Activated CD4-positive, alpha-beta T cell treated with anti-CD3 and anti-CD28 coated beads, Interleukin-2, amount 50 U/mL, for 1 hour (primary cell): Measurements from ENCODE around the gene ADAM17.
"Not testable (repeated sequence)": the region's sequence is repeated elsewhere in the genome, so short reads cannot be mapped to it uniquely, and the experiment has no call there.

ENCODE experiments used
- DNase-seq: peaks from one replicate; pipeline ENCODE4 v3.0.0-alpha.2; 2020

ADAM17 gene

GRCh38 chr2:9555297-9556120 lies at the start of gene ADAM17:
Gene ADAM17, minus strand, starts transcription at chr2:9555830. Its CDS starts 225 bp downstream, at chr2:9555605.
- peak; percentile 74 for DNase-seq

- DNase-seq = no peak
Observed at GRCh38 chr2:9602412-9602811, 46.8 kb upstream of the ADAM17 start.

DNA sequence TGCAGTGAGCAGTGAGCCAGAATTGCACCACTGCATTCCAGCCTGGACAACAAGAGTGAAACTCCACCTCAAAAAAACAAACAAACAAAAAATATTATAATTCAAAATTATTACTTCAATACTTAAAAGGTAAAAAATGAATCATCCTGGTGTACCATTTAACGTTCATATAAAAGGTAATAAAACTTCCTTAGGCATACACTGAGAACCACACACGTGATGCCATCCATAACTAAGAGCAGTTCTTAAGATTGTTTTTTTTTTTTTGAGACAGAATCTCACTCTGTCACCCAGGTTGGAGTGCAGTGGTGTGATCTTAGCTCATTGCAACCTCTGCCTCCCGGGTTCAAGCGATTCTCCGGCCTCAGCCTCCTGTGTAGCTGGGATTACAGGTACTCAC lies 45.8 kb upstream of the ADAM17 start:
- no peak for DNase-seq

DNA sequence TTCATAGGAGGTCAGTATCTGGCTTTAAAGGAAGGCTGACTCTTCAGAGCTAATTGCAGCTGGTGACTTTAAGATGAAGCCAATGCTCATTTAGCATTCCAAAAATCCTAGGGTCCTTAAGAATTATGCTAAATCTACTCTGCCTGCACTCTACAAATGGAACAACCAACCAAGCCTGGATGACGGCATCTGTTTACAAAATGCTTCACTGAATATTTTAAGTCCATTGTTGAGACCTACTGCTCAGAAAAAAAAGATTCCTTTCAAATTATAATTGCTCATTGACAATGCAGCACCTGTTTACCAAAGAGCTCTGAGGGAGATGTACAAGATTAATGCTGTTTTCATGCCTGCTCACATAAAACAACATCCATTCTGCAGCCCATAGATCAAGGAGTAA lies 43.8 kb upstream of the ADAM17 start:
- no peak for DNase-seq

- DNase-seq = no peak
Observed at GRCh38 chr2:9596621-9597311, 41.1 kb upstream of the ADAM17 start.

DNA sequence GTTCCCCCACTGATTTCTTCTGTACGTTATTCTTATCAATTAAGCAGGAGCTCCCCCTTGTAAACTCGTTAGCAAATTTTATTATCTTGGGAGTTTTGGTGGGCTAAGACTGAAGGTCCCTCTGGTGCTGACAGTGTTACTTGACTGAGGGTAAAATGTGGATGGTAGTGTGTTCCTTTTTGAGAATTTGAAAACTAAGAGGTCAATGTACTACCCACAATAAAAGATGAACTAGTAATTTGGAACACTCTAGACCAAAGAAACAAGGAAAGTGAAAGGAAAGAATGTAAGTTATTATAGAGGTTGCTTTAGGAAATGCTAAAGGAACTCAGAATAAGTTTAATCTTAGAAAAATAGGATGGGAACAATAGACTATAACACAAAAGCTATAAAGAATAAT lies 40.1 kb upstream of the ADAM17 start:
- no peak for DNase-seq

GRCh38 chr2:9595256-9595655 lies 39.6 kb upstream of the ADAM17 start:
- DNase-seq = not testable (repeated sequence)

GRCh38 chr2:9594366-9595054 lies 38.9 kb upstream of the ADAM17 start:
- DNase-seq = no peak

DNA sequence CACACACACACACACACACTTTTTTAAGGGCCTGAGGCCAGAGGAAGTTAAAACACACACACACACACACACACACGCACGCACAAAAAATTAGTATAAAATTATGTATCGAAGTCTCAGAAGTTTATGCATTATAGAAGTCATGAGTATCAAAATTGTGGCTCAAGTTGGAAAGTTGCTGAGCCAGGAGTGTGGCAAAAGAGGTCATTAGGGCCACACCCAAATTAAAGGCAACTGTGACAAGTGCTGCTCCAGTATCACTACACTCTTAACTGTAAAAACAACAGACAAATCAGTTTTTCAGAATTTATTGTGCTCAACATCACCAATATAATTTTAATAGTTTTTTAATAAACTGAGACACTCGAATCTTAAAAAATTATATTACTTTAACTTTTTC lies 38.3 kb upstream of the ADAM17 start:
- DNase-seq = no peak

DNA sequence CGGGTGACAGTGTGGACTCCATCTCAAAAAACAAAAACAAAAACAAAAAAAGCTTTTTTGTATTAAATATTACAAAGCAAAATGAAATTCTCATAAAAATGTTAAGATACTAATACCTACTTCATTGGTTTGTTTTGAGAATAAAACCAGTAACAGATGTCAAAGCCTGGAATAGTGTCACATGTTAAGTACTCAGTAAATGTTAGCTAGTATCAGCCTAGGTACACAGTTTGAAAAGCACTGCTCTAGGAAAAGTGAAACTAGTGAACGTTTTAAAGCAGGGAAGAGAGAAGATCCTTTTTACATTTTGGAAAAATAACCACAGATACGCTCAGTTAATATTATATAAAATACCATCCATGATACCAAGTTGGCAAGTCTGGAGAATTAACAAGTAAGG lies 37.1 kb upstream of the ADAM17 start:
- DNase-seq = no peak

GRCh38 chr2:9590641-9591040 lies 35.0 kb upstream of the ADAM17 start:
- DNase-seq = no peak

- DNase-seq = no peak
Observed at GRCh38 chr2:9586465-9586864, 30.8 kb upstream of the ADAM17 start.

- DNase-seq = no peak
Observed at GRCh38 chr2:9585486-9585885, 29.9 kb upstream of the ADAM17 start.

GRCh38 chr2:9584902-9585301 lies 29.3 kb upstream of the ADAM17 start:
- not testable (repeated sequence) for DNase-seq

GRCh38 chr2:9582624-9583023 lies 27.0 kb upstream of the ADAM17 start:
- DNase-seq = no peak

- no peak for DNase-seq
Observed at GRCh38 chr2:9578467-9579235, 23.0 kb upstream of the ADAM17 start.

DNA sequence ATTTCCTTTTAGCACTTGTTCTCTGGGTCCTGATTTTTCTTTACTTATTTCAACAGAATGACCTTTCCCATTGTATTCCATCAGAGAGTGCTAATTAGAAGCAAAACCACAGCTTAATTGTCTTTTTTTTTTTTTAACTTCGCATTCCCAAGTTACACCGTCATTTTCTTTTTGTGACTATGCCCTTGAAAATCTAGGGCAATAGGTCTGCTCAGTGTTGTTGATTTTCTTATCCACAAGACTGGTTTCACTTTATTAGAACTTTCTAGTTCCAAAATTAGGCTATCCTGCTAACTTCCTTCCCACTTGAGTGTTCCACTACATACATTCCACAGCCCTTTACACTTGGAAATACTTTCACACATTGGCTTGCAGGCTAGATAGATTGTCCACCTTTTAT lies 18.7 kb upstream of the ADAM17 start:
- DNase-seq = no peak

DNA sequence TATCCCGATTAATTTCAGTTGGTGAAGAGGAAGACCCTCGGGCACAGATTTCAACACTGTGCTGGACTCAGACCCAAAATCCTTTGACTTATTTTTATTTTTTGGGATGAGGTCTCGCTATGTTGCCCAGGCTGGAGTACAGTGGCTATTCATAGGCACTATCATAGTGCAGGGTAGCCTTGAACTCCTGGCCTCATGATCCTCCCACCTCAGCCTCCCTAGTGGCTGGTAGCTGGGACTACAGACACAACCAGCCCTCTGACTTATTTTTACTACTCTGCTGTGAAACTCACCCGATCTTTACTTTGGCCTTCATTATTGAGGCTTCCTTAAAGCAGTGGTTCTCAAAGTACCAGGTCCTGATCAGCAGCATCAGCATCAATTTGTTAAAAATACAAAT lies 18.2 kb upstream of the ADAM17 start:
- no peak for DNase-seq

DNA sequence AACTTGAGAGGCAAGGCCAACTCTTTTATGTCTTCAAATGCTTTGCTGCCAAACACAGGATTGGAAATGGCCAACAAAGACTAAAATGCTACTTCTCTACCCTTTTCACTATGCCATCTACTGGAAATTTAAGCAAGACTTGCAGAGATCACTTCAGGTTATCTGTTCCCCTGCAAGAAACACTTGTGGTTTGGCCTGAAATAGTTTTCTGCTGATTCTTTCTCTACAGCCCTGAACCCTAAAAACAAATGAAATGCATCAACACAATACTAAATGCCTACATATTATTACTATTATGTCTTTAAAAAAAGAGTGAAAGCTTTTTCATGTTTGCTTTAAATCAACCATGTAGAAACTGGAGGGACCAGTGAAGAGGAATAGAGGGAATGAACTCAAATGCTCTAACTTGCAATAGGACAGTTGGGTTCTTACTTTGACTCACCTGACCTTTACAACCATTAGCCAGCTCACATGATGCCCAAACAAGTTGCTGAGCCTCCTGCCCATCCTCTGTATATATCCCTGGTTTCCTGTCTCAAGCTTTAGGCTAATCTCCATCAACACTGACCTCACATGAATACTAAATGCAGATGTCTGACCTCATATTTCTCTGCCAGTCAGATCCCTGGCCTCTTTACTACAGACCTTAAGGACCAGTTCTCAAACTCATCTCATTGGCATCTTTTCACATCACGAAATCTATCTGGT lies 17.5 kb upstream of the ADAM17 start:
- DNase-seq = no peak

DNA sequence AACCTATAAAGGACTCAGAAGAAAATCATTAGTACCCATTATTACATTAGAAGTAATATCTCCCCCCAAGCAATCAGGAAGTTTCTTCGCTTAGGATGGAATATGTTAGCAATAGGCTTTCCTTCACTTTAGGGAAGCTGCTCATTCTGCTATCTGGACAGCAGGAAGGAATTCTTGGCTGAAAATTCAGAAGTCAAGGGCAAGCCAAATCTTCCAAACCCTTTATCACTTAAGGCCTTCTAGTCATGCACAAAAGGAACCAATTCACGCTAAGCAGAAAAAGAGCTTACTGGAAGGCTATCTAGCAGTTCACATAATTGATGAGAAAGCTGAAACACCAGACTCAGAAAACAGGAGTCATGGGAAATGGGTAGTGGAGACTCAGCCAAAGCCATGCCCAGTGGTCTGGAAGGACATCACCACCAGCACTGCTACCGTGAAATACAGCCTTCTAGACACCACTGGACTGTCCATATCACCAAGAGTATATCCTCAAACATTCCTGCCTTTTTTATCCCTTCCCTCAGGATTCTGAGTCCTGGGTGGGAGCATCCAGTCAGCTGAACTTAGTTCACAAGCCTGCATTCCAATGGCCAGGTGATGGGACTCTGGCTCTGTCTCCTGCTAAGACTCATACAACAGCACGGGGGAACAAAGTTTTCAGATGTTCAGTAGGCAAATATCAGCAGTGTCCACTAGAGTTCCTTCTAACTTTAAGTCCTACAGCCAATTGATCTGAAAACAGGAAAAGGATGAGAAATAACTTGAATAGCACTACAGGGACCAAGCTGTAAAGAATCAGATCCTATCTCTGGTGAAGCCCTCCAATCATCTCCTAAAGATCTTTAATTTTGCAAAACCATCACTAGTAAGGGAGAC lies 14.8 kb upstream of the ADAM17 start:
- DNase-seq = no peak

- no peak for DNase-seq
Observed at GRCh38 chr2:9565436-9566153, 10.0 kb upstream of the ADAM17 start.
